Activated CD8-positive, alpha-beta memory T cell treated with anti-CD3 and anti-CD28 coated beads for 48 hours (primary cell): ENCODE measurements around the gene UBE2G1.
"Not testable (repeated sequence)": the region's sequence is repeated elsewhere in the genome, so short reads cannot be mapped to it uniquely, and the experiment has no call there.

Experiments
- DNase-seq, 3 experiments: peaks; one replicate each; pipeline ENCODE4 v3.0.0-alpha.2; 2020; ENCODE audit warnings: low read depth in 2 of 3, low spot score in 2 of 3

Gene UBE2G1

GRCh38 chr17:4307179-4307930 is 59.1 kb downstream of the UBE2G1 start:
- no peak for DNase-seq

GRCh38 chr17:4305224-4305623 is 61.3 kb downstream of the UBE2G1 start:
- DNase-seq: no peak

GRCh38 chr17:4304417-4305027 is 62.0 kb downstream of the UBE2G1 start:
- DNase-seq: peak in 1 of 3 experiments; percentile 21

GRCh38 chr17:4301066-4301465 is 65.4 kb downstream of the UBE2G1 start:
- no peak for DNase-seq

- DNase-seq: no peak
Measured at GRCh38 chr17:4297351-4297750, 69.1 kb downstream of the UBE2G1 start.

GRCh38 chr17:4295686-4296085 is 70.8 kb downstream of the UBE2G1 start:
- no peak for DNase-seq

- DNase-seq: no peak
Measured at GRCh38 chr17:4293572-4293971, 72.9 kb downstream of the UBE2G1 start.

GRCh38 chr17:4287710-4288109 is 78.8 kb downstream of the UBE2G1 start:
- DNase-seq: no peak

- no peak for DNase-seq
Measured at GRCh38 chr17:4276514-4276913, 90.0 kb downstream of the UBE2G1 start.

GRCh38 chr17:4272972-4273368 is 93.5 kb downstream of the UBE2G1 start:
- DNase-seq: no peak

- no peak for DNase-seq
Measured at GRCh38 chr17:4272213-4272971, 94.1 kb downstream of the UBE2G1 start.

GRCh38 chr17:4270736-4271135 is 95.7 kb downstream of the UBE2G1 start:
- DNase-seq: no peak

GRCh38 chr17:4269915-4270314 is 96.6 kb downstream of the UBE2G1 start:
- DNase-seq: no peak

- DNase-seq: no peak
Measured at GRCh38 chr17:4267402-4267801, 99.1 kb downstream of the UBE2G1 start.

- DNase-seq: no peak
Measured at GRCh38 chr17:4266550-4266949, 99.9 kb downstream of the UBE2G1 start.

GRCh38 chr17:4263282-4264215 is 102.9 kb downstream of the UBE2G1 start, which contains the start of gene ANKFY1:
TSS of gene ANKFY1 (minus strand) at chr17:4263979. CDS start at chr17:4263941, 38 bp downstream.
- DNase-seq: peak; percentile 93 to 99 (median 98)

GRCh38 chr17:4262703-4263102 is 103.8 kb downstream of the UBE2G1 start:
- DNase-seq: no peak

- DNase-seq: no peak
Measured at GRCh38 chr17:4261452-4261851, 105.0 kb downstream of the UBE2G1 start.

GRCh38 chr17:4258867-4259266 is 107.6 kb downstream of the UBE2G1 start:
- DNase-seq: no peak

- DNase-seq: no peak
Measured at GRCh38 chr17:4256952-4257351, 109.5 kb downstream of the UBE2G1 start.

GRCh38 chr17:4255271-4255670 is 111.2 kb downstream of the UBE2G1 start:
- DNase-seq: not testable (repeated sequence)
